Measurements from ENCODE around the gene SPAG5. TPM values are rescaled to one million over a fixed set of nuclear protein-coding genes. Genes with fewer than 3 reads are reported as not detected.
A peak's percentile ranks its signal among the peaks of the same experiment; 100 is the strongest.

SPAG5 gene
- total and polyA plus RNA-seq, 2 experiments from 2014 or later, result 99.6 to 104 TPM

DNA sequence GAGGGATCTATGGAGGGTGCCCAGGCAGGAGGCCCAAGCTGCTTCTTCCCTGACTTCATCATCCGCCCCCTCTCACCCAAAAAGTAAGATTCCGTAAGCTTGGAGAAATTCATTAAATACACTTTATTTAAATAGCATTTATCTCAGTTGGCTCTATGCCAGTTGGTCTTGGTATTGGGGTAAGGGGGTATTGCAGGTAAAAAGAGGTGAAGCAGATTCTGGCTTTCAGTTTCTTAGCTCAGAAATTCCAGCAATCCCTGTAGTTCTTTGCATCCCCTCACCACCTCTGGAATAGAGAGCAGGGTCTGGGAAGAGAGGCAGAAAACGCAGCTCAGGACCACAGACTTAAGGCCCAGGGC lies 21.4 kb downstream of the SPAG5 start:
- H3K9me3 Mint-ChIP-seq, result no peaks in the 10 kb centered on the region
- Histone ChIP-seq H3K27ac (ENCODE audit: low read depth) (peak overlapping the region; percentile 85), H3F3A (replicated peaks; ENCODE audit: low read depth) (peaks cover 15% of the 10 kb centered on the region), H3K4me3 (no peak overlapping the region), H3K27me3 (ENCODE audit: insufficient read depth) (no peaks in the 10 kb centered on the region), H3K4me2 (peak overlapping the region; percentile 46; the same call in 1 of the 2 replicates), H3K36me3 (ENCODE audit: insufficient read depth) (peaks cover 38% of the 10 kb centered on the region), H3K79me2 (replicated peaks; ENCODE audit: insufficient read depth) (no peaks in the 10 kb centered on the region), H4K20me1 (replicated peaks; ENCODE audit: insufficient read depth) (0 out of 2 replicates have a peak, but pooled peaks cover 7% of the 10 kb centered on the region), H3K9me2 (ENCODE audit: insufficient read depth) (no peaks in the 10 kb centered on the region), H2AFZ (no peak overlapping the region), H3K4me1 (ENCODE audit: insufficient read depth) (peaks cover 13% of the 10 kb centered on the region; the same call in 1 of the 2 replicates)
- ATAC-seq, result no peak
- peaks cover 17% of the 10 kb centered on the region for H3K4me1 Mint-ChIP-seq
- peak overlapping the region; percentile 93 for H3K27ac Mint-ChIP-seq
- H3K36me3 Mint-ChIP-seq (ENCODE audit: low read depth), result peaks cover 46% of the 10 kb centered on the region
- peaks cover 10% of the 10 kb centered on the region for H3K27me3 Mint-ChIP-seq (ENCODE audit: insufficient read depth, low read depth, poor library complexity)
- peak overlapping the region; percentile 45; the same call in 1 of the 3 replicates for H3K4me3 Mint-ChIP-seq
- no peak for DNase-seq (ENCODE audit: low spot score)
- TF ChIP-seq ZNF114 (CRISPR knock-in tag; IDR thresholded peaks at IDR 0.05) (no peak), NANOG (IDR thresholded peaks at IDR 0.05; ENCODE audit: borderline replicate concordance) (no peak), EZH2 (IDR thresholded peaks at IDR 0.05; ENCODE audit: low read depth, unreplicated experiment) (no peak), EZH2phosphoT487 (IDR thresholded peaks at IDR 0.05; ENCODE audit: unreplicated experiment) (no peak), CREB1 (CRISPR knock-in tag; IDR thresholded peaks at IDR 0.05; ENCODE audit: low read depth) (no peak), STAT1 (IDR thresholded peaks at IDR 0.05; ENCODE audit: unreplicated experiment) (no peak), ZNF331 (CRISPR knock-in tag; IDR thresholded peaks at IDR 0.05; ENCODE audit: low read depth) (no peak), JUNB (IDR thresholded peaks at IDR 0.05; ENCODE audit: unreplicated experiment) (no peak), POLR2AphosphoS5 (IDR thresholded peaks at IDR 0.05; ENCODE audit: low read depth) (no peak)
- TF ChIP-seq, protein P1, sequence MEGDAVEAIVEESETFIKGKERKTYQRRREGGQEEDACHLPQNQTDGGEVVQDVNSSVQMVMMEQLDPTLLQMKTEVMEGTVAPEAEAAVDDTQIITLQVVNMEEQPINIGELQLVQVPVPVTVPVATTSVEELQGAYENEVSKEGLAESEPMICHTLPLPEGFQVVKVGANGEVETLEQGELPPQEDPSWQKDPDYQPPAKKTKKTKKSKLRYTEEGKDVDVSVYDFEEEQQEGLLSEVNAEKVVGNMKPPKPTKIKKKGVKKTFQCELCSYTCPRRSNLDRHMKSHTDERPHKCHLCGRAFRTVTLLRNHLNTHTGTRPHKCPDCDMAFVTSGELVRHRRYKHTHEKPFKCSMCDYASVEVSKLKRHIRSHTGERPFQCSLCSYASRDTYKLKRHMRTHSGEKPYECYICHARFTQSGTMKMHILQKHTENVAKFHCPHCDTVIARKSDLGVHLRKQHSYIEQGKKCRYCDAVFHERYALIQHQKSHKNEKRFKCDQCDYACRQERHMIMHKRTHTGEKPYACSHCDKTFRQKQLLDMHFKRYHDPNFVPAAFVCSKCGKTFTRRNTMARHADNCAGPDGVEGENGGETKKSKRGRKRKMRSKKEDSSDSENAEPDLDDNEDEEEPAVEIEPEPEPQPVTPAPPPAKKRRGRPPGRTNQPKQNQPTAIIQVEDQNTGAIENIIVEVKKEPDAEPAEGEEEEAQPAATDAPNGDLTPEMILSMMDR (conservative IDR thresholded peaks at IDR 0.05; ENCODE audit: low read depth in 2 of 2), result no peak
- TF ChIP-seq, protein P2, sequence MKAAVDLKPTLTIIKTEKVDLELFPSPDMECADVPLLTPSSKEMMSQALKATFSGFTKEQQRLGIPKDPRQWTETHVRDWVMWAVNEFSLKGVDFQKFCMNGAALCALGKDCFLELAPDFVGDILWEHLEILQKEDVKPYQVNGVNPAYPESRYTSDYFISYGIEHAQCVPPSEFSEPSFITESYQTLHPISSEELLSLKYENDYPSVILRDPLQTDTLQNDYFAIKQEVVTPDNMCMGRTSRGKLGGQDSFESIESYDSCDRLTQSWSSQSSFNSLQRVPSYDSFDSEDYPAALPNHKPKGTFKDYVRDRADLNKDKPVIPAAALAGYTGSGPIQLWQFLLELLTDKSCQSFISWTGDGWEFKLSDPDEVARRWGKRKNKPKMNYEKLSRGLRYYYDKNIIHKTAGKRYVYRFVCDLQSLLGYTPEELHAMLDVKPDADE (IDR thresholded peaks at IDR 0.05), result no peak
- TF ChIP-seq, protein P3, sequence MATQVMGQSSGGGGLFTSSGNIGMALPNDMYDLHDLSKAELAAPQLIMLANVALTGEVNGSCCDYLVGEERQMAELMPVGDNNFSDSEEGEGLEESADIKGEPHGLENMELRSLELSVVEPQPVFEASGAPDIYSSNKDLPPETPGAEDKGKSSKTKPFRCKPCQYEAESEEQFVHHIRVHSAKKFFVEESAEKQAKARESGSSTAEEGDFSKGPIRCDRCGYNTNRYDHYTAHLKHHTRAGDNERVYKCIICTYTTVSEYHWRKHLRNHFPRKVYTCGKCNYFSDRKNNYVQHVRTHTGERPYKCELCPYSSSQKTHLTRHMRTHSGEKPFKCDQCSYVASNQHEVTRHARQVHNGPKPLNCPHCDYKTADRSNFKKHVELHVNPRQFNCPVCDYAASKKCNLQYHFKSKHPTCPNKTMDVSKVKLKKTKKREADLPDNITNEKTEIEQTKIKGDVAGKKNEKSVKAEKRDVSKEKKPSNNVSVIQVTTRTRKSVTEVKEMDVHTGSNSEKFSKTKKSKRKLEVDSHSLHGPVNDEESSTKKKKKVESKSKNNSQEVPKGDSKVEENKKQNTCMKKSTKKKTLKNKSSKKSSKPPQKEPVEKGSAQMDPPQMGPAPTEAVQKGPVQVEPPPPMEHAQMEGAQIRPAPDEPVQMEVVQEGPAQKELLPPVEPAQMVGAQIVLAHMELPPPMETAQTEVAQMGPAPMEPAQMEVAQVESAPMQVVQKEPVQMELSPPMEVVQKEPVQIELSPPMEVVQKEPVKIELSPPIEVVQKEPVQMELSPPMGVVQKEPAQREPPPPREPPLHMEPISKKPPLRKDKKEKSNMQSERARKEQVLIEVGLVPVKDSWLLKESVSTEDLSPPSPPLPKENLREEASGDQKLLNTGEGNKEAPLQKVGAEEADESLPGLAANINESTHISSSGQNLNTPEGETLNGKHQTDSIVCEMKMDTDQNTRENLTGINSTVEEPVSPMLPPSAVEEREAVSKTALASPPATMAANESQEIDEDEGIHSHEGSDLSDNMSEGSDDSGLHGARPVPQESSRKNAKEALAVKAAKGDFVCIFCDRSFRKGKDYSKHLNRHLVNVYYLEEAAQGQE (IDR thresholded peaks at IDR 0.05; ENCODE audit: unreplicated experiment), result no peak
- TF ChIP-seq, protein P4, sequence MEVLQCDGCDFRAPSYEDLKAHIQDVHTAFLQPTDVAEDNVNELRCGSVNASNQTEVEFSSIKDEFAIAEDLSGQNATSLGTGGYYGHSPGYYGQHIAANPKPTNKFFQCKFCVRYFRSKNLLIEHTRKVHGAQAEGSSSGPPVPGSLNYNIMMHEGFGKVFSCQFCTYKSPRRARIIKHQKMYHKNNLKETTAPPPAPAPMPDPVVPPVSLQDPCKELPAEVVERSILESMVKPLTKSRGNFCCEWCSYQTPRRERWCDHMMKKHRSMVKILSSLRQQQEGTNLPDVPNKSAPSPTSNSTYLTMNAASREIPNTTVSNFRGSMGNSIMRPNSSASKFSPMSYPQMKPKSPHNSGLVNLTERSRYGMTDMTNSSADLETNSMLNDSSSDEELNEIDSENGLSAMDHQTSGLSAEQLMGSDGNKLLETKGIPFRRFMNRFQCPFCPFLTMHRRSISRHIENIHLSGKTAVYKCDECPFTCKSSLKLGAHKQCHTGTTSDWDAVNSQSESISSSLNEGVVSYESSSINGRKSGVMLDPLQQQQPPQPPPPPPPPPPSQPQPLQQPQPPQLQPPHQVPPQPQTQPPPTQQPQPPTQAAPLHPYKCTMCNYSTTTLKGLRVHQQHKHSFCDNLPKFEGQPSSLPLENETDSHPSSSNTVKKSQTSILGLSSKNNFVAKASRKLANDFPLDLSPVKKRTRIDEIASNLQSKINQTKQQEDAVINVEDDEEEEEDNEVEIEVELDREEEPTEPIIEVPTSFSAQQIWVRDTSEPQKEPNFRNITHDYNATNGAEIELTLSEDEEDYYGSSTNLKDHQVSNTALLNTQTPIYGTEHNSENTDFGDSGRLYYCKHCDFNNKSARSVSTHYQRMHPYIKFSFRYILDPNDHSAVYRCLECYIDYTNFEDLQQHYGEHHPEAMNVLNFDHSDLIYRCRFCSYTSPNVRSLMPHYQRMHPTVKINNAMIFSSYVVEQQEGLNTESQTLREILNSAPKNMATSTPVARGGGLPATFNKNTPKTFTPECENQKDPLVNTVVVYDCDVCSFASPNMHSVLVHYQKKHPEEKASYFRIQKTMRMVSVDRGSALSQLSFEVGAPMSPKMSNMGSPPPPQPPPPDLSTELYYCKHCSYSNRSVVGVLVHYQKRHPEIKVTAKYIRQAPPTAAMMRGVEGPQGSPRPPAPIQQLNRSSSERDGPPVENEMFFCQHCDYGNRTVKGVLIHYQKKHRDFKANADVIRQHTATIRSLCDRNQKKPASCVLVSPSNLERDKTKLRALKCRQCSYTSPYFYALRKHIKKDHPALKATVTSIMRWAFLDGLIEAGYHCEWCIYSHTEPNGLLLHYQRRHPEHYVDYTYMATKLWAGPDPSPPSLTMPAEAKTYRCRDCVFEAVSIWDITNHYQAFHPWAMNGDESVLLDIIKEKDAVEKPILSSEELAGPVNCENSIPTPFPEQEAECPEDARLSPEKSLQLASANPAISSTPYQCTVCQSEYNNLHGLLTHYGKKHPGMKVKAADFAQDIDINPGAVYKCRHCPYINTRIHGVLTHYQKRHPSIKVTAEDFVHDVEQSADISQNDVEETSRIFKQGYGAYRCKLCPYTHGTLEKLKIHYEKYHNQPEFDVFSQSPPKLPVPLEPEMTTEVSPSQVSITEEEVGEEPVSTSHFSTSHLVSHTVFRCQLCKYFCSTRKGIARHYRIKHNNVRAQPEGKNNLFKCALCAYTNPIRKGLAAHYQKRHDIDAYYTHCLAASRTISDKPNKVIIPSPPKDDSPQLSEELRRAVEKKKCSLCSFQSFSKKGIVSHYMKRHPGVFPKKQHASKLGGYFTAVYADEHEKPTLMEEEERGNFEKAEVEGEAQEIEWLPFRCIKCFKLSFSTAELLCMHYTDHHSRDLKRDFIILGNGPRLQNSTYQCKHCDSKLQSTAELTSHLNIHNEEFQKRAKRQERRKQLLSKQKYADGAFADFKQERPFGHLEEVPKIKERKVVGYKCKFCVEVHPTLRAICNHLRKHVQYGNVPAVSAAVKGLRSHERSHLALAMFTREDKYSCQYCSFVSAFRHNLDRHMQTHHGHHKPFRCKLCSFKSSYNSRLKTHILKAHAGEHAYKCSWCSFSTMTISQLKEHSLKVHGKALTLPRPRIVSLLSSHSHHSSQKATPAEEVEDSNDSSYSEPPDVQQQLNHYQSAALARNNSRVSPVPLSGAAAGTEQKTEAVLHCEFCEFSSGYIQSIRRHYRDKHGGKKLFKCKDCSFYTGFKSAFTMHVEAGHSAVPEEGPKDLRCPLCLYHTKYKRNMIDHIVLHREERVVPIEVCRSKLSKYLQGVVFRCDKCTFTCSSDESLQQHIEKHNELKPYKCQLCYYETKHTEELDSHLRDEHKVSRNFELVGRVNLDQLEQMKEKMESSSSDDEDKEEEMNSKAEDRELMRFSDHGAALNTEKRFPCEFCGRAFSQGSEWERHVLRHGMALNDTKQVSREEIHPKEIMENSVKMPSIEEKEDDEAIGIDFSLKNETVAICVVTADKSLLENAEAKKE (CRISPR knock-in tag; IDR thresholded peaks at IDR 0.05), result no peak

All from GM23338 (cell line).